ENCODE data around the gene YPEL1.
A peak's percentile ranks its signal among the peaks of the same experiment; 100 is the strongest.

The YPEL1 gene

DNA sequence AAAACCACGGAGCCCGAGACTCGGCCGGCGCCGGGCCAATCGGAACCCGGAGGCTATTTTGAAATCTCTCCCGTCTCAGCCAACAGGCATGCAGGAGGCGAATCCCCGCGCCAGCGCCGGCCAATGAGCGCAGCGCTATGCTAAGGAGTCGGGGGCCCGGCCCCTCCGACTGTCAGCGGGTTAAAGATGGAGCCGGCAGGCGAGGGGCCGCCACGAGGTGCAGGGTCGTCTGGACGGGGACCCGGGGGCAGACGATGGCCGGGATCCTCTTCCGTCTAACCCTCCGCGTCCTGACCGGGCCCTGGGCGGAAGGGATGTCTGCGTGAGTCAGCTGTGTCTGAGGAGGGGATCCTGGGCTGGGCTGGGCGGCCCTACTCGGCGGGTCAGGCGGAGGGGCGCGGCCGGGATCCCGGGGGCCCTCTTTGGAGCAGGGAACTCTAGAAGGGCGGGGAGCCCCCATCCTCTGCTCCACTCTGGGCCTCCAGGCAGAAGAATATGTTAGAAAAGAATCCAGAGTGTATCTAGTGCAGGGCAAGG, 83.5 kb downstream of the YPEL1 start:
- DNase-seq = peak; percentile 87

DNA sequence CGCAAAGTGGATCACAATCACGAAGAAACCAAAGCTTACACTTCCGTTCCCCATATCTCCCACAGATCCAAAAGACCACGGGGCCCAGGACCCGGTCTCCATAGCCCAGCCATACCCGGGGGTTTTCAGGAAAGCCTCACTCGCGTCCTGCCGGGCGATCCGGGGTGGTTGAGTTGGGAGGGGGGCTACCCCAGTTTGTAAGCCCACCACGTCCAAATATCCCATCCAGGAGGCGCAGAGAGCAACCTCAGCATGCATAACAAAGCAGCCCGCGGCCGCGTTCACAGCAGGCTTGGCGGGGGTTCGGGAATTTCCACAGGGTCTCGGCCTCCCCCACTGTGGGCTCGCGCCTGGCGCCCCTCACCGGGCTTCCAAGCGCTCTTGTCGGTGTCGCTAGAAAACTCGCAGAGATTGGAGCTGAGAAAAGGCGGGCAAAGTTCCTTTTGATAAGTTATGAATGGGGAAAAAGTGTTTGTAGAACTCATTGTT, 84.0 kb downstream of the YPEL1 start:
- DNase-seq = no peak

DNA sequence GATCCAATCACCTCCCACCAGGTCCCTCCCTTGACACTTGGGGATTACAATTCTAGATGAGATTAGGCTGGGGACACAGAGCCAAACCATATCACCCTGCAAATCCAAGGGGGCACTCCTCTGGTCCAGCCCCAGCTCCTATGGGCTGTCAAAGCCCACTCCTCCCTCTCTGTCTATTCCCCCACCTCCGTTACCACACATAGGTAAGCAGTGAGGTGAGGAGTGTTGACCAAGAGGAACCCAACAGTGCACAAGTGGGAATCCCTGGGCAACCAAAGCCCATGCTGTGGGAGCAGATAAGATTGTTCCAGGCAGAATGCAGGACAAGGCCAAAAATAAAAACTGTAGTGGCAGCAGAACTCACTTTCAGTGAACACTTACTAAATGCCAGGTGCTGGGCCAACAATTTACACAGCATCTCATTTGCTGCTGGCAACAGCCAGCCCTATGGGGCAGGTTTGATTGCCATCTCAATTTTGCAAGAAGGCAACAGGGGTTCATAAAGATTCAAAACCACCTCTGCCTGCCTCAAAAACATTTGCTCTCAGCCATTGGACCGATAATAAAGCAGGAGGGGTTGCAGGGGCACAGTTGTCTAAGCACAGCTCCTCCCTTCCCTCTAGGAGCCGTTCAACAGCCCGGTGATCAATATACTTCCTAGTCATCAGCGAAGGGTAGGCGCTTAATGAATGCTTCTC, 84.6 kb downstream of the YPEL1 start:
- no peak for DNase-seq

DNA sequence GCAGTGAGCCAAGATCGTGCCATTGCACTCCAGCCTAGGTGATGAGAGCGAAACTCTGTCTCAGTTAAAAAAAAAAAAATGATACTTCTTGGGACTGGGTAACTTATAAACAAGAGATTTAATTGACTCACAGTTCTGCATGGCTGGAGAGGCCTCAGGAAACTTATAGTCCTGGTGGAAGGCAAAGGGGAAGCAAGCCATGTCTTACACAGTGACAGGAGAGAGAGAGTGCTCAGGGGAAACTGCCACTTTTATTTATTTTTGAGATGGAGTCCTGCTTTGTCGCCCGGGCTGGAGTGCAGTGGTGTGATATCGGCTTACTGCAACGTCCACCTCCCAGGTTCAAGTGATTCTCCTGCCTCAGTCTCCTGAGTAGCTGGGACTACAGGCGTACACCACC, 85.3 kb downstream of the YPEL1 start:
- no peak for DNase-seq
